Globus pallidus (tissue), 1 donor: ENCODE results near the gene FUOM.
"Not testable (repeated sequence)": the region's sequence is repeated elsewhere in the genome, so short reads cannot be mapped to it uniquely, and the experiment has no call there.

Source experiments
- DNase-seq: peaks from one replicate; pipeline ENCODE4 v3.0.0-alpha.2; 2015; ENCODE audit warnings: low spot score

The FUOM gene

GRCh38 chr10:133388236-133388972 is 30.6 kb upstream of the FUOM start:
- DNase-seq: no peak

GRCh38 chr10:133386951-133387350 is 29.1 kb upstream of the FUOM start:
- not testable (repeated sequence) for DNase-seq

GRCh38 chr10:133385214-133385613 is 27.4 kb upstream of the FUOM start:
- no peak for DNase-seq

- no peak for DNase-seq
Observed at GRCh38 chr10:133384071-133384470, 26.3 kb upstream of the FUOM start.

- DNase-seq: no peak
Observed at GRCh38 chr10:133383551-133383950, 25.7 kb upstream of the FUOM start.

GRCh38 chr10:133381036-133381435 is 23.2 kb upstream of the FUOM start:
- DNase-seq: no peak

GRCh38 chr10:133379801-133380666 is 22.2 kb upstream of the FUOM start:
- DNase-seq: peak; percentile 63

GRCh38 chr10:133379152-133379800 is 21.5 kb upstream of the FUOM start, which contains the start of gene PAOX:
TSS of gene PAOX (plus strand) at chr10:133379262. CDS start at chr10:133379317, 55 bp downstream.
- DNase-seq: peak; percentile 77

GRCh38 chr10:133378251-133379096 is 20.7 kb upstream of the FUOM start:
- DNase-seq: peak; percentile 74

GRCh38 chr10:133377818-133378250 is 20.0 kb upstream of the FUOM start:
- no peak for DNase-seq

GRCh38 chr10:133377025-133377817 is 19.4 kb upstream of the FUOM start:
- DNase-seq: no peak

- DNase-seq: not testable (repeated sequence)
Observed at GRCh38 chr10:133376183-133376582, 18.4 kb upstream of the FUOM start.

GRCh38 chr10:133375357-133376115 is 17.7 kb upstream of the FUOM start:
- DNase-seq: peak; percentile 55

- DNase-seq: peak; percentile 94
Observed at GRCh38 chr10:133373174-133374090, 15.6 kb upstream of the FUOM start, which contains the start of gene ECHS1. TSS of gene ECHS1 (minus strand) at chr10:133373354. CDS start at chr10:133373333, 21 bp downstream.

GRCh38 chr10:133372507-133372906 is 14.7 kb upstream of the FUOM start:
- no peak for DNase-seq

- DNase-seq: no peak
Observed at GRCh38 chr10:133370030-133370786, 12.4 kb upstream of the FUOM start.

- DNase-seq: no peak
Observed at GRCh38 chr10:133368153-133368552, 10.3 kb upstream of the FUOM start.

GRCh38 chr10:133367461-133367860 is 9.6 kb upstream of the FUOM start:
- not testable (repeated sequence) for DNase-seq
